ENCODE data around the gene ISG15.

ISG15 gene

DNA sequence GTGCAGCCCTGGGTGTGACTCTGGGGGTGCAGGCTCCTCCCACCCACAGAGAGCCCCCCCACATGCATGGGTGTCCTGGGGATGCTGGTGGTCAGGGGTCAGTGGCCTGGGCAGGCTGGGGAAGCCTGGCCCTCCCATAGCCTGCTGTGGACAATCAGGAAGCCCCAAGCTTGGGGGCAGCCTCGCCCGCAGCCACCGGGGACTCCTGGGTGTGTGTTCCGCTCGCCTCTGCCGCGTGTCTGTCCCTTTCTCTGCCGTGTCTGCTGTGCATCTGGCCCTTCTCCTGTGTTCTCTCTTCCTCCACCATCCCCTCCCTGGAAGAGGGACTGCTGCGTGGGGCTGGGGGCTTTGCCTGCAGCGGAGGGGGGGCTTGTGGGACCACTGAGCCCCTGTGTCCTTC, 29.5 kb downstream of the ISG15 start:
- no peak for DNase-seq (ENCODE audit: low read depth)
- TF ChIP-seq CTCF (conservative IDR thresholded peaks at IDR 0.05; ENCODE audit: control insufficient read depth, insufficient read depth, low read depth, low read length): no peak
- no peak overlapping the region for H3K4me3 ChIP-seq (ENCODE audit: control insufficient read depth, low read depth, low read length)

GRCh38 chr1:1043411-1043810, 30.1 kb downstream of the ISG15 start:
- DNase-seq (ENCODE audit: low read depth): no peak
- H3K4me3 ChIP-seq (ENCODE audit: control insufficient read depth, low read depth, low read length): no peak overlapping the region
- TF ChIP-seq CTCF (conservative IDR thresholded peaks at IDR 0.05; ENCODE audit: control insufficient read depth, insufficient read depth, low read depth, low read length): no peak

- H3K4me3 ChIP-seq (ENCODE audit: control insufficient read depth, low read depth, low read length): no peak overlapping the region
- no peak for TF ChIP-seq CTCF (conservative IDR thresholded peaks at IDR 0.05; ENCODE audit: control insufficient read depth, insufficient read depth, low read depth, low read length)
These were observed 30.6 kb downstream of the ISG15 start for GRCh38 chr1:1043921-1044320.

DNA sequence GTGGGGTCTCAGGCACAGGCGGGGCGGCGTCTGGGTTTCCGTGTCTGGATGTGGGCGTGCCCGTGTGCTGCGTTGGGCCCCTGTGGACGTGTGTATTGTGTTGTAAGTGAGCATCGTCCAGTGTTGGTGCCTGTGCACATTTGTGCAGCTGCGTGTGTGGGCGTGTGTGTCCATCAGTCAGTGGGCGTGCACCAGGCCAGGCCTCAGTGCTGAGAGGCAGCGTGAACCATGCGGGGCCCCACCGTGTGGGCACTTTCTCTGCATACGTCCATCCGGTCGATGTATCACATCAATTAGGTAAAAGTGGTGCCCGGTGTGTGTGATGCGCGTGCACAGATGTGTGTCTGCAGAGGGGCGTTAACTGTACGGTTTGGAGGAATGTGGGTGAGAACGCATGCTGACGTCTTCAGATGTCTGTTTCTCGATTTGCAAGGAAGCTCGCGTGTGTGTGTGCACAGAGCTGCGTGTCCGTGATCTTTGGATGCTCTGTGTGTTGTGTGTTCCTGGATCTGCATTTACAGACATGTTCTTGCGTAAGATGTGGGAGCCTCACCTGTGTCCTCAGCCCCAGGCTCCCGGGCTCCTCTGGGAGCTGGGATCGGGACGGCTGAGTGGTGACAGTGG, 31.3 kb downstream of the ISG15 start:
- TF ChIP-seq CTCF (conservative IDR thresholded peaks at IDR 0.05; ENCODE audit: control insufficient read depth, insufficient read depth, low read depth, low read length): no peak
- no peak for DNase-seq (ENCODE audit: low read depth)
- no peak overlapping the region for H3K4me3 ChIP-seq (ENCODE audit: control insufficient read depth, low read depth, low read length)

More at GRCh38 chr1:1043921-1044320, 30.6 kb downstream of the ISG15 start:
- DNase-seq (ENCODE audit: low read depth): no peak

- H3K4me3 ChIP-seq (ENCODE audit: control insufficient read depth, low read depth, low read length): no peak overlapping the region
- TF ChIP-seq CTCF (conservative IDR thresholded peaks at IDR 0.05; ENCODE audit: control insufficient read depth, insufficient read depth, low read depth, low read length): no peak
- DNase-seq (ENCODE audit: low read depth): no peak
These were observed 31.8 kb downstream of the ISG15 start for GRCh38 chr1:1045129-1045528.

GRCh38 chr1:1046243-1046642, 32.9 kb downstream of the ISG15 start:
- H3K4me3 ChIP-seq (ENCODE audit: control insufficient read depth, low read depth, low read length): no peak overlapping the region
- DNase-seq (ENCODE audit: low read depth): no peak
- no peak for TF ChIP-seq CTCF (conservative IDR thresholded peaks at IDR 0.05; ENCODE audit: control insufficient read depth, insufficient read depth, low read depth, low read length)

- TF ChIP-seq CTCF (conservative IDR thresholded peaks at IDR 0.05; ENCODE audit: control insufficient read depth, insufficient read depth, low read depth, low read length): no peak
- no peak overlapping the region for H3K4me3 ChIP-seq (ENCODE audit: control insufficient read depth, low read depth, low read length)
These were observed 33.5 kb downstream of the ISG15 start for GRCh38 chr1:1046767-1047166.

More at GRCh38 chr1:1046767-1047166, 33.5 kb downstream of the ISG15 start:
- DNase-seq (ENCODE audit: low read depth): no peak

All from fibroblast of mammary gland (primary cell).